Hypothalamus (tissue), 51 donors: Measurements from ENCODE around the gene HNRNPA3.
A peak's percentile ranks its signal among the peaks of the same experiment; 100 is the strongest.
"Not testable (repeated sequence)": the region's sequence is repeated elsewhere in the genome, so short reads cannot be mapped to it uniquely, and the experiment has no call there.

Experiments
- DNase-seq, 51 donors: peaks; one replicate each; lab custom pipeline; 2025; lab: John Stamatoyannopoulos, UW

The HNRNPA3 gene

DNA sequence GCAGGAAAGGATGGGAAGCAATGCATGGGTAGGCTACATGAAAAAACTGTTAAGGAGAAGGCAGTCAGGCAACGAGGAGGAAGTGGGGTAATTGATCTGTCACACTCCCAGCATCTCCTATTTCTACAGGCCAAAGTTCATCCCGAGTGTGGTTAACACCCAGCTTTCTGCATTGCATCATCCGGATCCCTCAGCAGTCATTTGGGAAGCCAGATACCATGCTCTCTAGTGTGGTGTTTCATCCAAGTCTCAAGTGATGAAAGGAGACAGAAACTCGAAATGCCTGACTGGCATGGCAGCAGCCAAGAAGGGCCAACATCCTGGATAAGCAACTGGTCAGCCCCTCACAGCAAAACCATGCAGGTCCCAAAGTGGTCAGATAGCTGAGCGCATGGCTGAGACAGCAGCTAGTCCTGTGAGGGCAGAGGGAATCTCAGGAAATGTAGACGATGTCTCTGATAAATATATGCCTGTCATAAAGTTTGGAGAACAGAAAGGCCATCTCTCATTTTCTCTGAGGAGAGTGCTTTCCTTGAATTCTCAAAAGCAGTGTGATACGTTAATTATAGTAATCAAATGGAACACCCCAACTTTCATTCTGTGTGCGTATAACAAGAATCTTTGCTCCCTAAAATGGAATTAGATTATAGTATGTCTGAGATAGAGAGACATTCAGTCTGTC is 24.8 kb upstream of the HNRNPA3 start:
- no peak for DNase-seq

- DNase-seq: no peak
Measured at GRCh38 chr2:177188482-177189469, 23.8 kb upstream of the HNRNPA3 start.

- DNase-seq: no peak
Measured at GRCh38 chr2:177190941-177191340, 21.7 kb upstream of the HNRNPA3 start.

- no peak for DNase-seq
Measured at GRCh38 chr2:177192788-177193187, 19.8 kb upstream of the HNRNPA3 start.

DNA sequence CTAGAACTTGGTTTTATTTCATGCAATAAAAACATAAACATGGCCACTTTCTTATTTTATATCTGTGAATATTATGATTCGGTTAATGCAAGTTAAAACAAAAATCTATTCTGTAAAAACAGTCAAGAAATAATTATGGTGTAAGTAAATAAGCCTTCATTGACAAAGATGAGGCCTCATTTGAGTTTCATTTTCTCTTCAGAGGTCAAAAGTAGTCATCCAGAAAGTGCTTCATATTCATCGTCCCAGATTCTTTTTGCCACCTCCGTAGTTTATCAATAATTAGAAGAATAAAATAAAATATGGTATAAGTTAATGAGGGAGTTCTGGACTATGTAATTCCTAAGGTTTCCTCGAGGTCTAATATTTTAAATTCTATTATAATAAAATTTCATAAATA is 19.4 kb upstream of the HNRNPA3 start:
- DNase-seq: no peak

DNA sequence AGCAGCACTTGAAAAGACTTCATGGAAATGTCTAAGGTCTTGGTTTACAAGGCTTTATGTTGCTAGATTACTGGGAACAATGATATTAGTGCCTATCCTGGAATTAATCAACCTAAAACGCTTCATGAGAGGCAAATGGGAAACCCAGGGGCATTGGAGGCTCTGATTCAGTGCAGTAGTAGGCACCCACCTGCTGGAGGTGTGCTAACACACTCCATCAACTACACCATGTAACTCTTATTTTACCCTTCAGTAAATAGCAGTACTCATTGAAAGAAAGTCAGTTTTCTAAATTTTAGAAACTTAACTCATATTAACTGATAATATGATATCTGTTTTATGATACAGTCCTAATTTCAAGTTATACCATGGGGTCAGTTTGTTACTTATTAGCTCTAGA is 17.4 kb upstream of the HNRNPA3 start:
- DNase-seq: no peak

DNA sequence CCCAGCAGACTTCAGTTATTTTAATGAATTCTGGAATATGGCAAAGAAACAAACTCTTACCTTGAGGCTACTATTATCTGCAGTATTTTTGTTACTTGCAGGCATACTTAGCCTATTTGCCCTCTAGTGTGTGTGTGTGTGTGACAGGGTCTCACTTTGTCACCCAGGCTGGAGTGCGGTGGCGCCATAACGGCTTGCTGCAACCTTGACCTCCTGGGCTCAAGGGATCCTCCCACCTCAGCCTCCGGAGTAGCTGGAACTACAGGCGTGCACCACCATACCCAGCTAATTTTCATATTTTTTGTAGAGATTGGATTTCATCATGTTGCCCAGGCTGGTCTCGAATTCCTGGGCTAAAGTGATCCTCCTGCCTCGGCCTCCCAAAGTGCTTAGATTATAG is 12.2 kb upstream of the HNRNPA3 start:
- not testable (repeated sequence) for DNase-seq

GRCh38 chr2:177201919-177202346 is 10.7 kb upstream of the HNRNPA3 start:
- peak in 2 of 51 donors; percentile 8 to 15 for DNase-seq

GRCh38 chr2:177204417-177204816 is 8.2 kb upstream of the HNRNPA3 start:
- peak in 1 of 51 donors; percentile 23 for DNase-seq

DNA sequence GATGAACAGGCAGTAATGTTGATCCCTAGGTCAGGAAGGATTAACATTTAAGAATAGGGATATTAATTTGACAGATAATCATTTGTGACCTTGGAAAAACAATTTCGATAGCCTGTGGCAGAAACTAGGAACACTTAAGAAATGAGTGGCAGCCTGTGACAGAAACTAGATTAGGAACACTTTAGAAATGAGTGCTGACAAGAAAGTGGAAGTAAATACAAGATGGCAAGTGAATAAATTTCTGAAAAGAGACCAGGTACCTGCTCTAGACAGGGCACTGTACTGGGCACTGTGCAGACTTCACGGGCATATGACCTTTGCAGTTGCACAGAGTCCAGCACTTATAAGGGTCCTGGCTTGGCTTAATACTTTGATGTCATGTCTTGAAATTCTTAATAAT is 5.5 kb upstream of the HNRNPA3 start:
- no peak for DNase-seq

DNA sequence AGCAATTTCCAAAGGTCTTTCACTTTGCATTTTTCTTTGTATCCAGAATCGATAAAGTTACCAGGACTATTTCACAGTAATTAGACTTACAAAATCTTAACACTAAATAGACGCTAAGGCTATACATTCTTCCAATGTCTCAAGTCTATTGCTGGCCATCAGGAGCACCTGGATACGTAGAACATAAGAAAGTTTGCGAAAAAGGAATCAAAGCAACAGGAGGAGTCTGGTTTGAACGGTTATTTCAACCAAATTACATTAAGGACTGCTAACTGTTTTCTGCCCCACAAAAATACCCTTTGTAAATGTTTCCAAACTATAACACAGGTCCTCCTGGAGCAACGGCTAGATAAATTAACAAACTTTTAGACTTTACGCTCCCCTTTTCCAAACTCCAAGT is 1.4 kb upstream of the HNRNPA3 start:
- DNase-seq: peak in 1 of 51 donors; percentile 38

DNA sequence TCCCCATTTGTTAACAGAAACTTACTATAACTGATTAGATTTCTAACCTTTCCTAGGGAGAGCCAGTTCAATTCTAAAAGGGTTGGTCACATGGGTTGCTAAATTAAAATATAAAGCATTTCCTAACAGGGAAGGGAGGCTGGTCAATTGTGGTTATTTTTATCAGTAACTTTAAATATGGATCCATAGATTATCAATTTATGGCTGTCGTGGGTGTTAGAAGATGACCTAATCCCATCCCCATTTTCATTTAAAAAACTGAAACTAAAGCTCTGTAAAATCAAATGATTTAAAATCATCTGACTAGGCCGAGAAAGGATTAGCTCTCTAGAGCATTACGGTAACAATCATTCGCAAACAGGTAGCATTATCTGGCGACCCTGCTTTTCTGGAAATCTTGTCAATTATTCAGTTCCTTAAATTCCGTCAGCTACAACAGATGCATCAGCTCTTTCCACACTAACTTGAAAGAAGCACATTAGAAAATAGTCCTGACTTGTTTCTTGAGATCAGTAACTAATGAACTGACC is 953 bp upstream of the HNRNPA3 start:
- DNase-seq: no peak

GRCh38 chr2:177212891-177213856 is 580 bp downstream of the HNRNPA3 start:
- peak; percentile 57 to 98 (median 84) for DNase-seq

DNA sequence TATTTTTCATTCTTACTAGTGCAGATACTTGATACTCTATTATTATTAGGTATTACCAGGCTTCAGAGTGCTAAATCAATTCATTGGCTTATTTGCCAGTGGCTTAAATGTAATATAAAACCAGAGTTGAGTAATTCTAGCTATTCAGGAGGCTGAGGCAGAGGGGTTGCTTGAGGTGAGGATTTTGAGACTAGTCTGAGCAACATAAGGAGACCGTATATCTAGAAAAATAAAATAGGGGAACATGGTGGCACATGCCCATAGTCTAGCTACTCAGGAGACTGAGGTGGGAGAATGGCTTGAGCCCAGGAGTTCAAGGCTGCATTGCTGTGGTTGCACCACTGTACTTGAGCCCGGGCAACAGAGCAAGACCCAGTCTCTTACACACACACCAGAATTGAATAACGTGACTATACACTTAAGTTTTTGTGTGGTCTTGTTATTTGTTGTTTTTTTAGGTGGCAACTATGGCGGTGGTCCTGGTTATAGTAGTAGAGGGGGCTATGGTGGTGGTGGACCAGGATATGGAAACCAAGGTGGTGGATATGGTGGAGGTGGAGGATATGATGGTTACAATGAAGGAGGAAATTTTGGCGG is 4.8 kb downstream of the HNRNPA3 start:
- no peak for DNase-seq

DNA sequence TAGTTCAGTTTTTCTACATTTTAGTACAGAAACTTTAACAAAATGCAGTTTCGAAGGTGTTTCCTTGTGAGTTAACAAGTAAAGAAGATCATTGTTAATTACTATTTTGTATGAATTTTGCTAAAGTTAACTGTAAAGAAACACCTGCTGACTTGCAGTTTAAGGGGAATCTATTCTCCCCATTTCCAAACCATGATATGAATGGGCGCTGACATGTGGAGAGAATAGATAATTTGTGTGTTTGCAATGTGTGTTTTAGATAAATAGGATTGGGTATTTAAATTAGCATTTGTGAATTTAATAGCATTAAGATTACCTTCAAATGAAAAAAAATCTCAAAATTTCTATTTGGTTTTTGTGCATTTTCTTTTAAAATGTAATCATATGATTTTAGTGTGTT is 7.2 kb downstream of the HNRNPA3 start:
- DNase-seq: not testable (repeated sequence)

- no peak for DNase-seq
Measured at GRCh38 chr2:177221534-177221933, 8.9 kb downstream of the HNRNPA3 start.

GRCh38 chr2:177221970-177222369 is 9.4 kb downstream of the HNRNPA3 start:
- no peak for DNase-seq

GRCh38 chr2:177223436-177223835 is 10.8 kb downstream of the HNRNPA3 start:
- not testable (repeated sequence) for DNase-seq

- no peak for DNase-seq
Measured at GRCh38 chr2:177225965-177226360, 13.4 kb downstream of the HNRNPA3 start.
